GOT3 (cell line): ENCODE results near the gene ANKH.
"Not testable (repeated sequence)": the region's sequence is repeated elsewhere in the genome, so short reads cannot be mapped to it uniquely, and the experiment has no call there.

Experiments
- DNase-seq: peaks from one replicate; lab custom pipeline; 2025; ENCODE audit warnings: mixed read lengths; lab: John Stamatoyannopoulos, UW

The ANKH gene

DNA sequence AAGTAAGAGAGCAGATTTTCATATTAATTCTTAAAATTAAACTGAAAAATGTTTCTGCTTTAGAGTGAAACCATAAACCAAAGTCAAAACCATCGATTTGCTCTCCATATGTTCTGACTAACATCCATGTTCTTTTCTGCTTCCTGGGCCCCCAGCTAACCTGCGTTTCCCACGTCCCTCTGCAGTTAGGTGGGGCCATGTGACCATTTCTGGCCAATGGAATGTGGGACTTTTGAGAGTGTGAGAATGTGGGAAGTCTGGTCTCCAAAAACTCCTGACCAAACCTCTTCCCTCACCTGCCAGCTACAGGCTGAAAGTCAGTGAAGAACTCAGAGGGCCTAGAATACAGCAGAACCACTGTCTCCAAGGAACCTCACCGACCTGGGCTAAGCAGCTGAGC, 44.9 kb downstream of the ANKH start:
- DNase-seq: no peak

DNA sequence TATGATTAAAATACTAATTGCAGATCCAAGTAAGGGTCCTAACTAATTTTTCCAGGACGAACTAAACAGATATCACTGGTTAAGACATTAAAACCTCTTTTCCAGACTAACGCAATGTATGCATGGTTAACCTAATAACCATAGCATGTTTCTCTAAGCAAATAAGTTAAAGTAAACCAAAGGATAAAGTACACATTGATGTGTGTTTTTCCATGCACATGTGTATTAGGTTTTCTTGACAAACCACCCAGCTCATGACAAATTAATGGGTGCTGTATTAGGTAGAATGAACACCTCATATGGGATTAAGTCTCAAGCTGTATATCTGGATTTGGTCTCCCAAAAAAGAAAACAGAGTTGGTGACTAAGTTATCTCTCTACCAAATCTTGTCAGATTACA, 45.6 kb downstream of the ANKH start:
- no peak for DNase-seq

DNA sequence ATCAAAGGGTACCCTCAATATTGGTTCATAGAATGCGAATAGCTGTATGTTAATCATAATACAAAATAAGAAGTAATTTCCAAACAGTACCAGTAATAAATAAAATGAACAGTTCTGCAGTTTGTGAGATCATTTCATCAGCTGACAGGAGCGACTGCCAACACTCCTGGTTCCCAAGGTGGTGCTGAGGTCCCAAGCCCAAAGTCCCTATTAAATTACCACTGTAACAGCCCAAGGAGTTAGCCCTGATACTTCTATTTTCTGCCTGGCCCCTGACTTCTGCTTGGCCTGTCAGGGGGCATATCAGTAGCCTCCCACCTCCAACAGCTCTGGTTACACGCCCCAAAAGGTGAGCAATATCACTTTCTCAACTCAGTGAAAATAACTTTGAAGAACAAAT, 47.1 kb downstream of the ANKH start:
- DNase-seq: no peak

DNA sequence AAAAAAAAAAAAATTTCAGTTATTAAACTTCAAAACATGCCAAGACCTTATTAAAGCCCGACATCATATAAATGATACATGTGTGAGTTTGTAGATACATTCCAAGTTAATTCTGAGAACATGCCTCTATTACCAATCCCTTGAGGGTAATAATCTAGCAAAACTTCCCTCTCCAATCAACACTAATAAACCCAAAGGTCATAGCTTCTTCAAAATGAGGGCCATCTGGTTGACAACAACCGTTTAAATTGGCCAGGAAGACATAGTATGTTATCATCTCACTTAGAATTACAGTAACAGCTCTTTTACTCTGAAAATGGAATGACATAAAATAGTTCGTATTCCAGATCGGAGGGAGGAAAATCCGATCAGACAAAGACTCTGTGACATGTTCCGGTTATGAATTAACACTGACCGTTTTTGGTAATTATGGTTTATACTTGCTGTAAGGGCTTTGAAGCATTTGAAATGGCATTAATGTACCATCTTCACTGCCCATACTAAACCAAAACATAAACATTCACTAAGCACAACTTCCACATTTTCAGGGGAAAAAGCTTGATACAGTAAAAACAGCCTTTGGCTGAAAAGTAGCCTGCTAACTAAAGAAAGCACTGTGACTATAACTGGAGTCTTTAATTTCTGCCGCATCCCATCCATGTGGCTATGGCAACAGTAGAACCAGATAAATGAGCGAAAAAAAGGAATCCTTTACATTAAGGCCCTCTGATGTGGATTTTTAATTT, 50.3 kb downstream of the ANKH start:
- no peak for DNase-seq

DNA sequence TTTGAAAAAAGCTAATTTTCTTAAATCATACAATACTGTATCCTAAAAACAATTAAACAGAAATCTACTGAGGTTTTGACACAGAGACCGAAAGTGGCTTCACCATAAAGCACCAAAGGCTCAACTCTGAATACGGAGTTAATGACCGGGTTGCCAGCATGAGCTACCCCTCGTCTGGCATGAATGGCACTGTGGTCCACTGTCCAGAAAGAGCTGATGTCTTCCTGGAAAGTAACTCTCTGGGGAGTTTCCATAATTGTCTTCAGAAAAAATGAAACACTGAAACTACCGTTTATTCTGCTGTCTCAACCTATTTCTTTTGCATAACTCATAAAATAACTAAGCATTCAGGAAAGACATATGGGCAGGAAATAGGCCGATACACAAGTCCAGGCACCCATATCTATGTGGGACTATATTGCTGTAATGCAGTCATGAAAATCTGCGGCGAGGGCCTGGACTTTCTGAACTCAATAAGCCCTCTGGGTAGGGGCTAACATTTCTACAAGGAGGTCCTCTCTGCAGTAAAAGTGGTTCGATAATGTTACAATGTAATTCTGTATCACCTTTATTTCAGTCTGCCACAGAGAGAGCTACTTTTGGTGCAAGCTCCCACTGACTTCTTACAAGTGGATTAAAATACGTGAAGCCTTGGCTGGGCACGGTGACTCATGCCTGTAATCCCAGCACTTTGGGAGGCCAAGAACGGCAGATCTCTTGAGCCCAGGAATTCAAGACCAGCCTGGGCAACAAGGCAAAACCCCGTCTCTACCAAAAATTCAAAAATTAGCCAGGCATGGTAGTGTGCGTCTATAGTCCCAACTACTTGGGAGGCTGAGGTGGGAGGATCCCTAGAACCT, 52.4 kb downstream of the ANKH start:
- DNase-seq: no peak

DNA sequence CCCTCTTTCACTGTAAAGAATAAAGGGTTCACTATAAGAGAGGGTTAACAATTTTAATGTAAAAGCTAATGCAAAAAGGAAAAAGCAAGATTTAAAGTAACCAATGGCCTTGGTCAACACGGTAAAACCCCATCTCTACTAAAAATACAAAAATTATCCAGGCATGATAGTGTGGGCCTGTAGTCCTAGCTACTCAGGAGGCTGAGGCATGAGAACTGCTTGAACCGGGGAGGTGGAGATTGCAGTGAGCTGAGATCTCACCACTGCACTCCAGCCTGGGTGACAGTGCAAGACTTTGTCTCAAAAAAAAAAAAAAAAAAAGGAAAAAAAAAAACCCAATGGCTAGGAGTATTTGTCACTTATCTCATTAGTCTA, 53.8 kb downstream of the ANKH start:
- not testable (repeated sequence) for DNase-seq

DNA sequence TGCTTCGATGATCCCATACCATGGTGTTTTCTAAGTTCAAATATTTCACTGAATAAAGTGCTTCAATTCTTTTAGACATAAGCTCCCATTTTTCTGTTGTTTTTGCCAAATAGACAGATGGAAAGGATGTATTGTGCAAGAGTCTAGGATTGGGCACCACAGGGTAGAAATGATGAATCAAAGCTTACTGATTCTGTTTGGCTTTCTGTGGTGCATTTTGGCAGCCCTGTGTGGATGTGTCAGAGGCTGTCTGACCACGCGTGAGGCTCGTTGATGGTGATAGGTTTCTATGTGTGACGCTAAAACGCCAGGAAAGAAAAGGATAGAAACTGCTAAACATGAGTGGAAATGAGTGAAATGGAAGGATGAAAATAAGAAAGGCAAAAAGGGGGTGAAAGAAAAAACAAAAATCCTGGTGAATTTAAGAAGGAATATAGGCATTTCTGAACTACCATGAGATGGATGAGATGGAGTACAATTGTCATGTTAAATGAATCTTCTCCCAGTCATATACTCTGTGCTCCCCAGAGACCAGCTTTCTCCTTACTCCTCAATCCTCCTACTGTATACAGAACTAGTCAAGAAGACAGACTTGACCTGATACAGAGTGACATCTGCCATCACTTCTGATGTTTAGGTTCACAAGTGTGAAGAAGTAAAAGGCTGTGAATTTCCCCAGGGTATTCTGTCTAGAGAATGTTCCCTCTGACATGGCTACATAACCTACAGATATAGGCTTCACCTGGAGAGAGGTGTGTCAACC, 54.4 kb downstream of the ANKH start:
- DNase-seq: no peak

DNA sequence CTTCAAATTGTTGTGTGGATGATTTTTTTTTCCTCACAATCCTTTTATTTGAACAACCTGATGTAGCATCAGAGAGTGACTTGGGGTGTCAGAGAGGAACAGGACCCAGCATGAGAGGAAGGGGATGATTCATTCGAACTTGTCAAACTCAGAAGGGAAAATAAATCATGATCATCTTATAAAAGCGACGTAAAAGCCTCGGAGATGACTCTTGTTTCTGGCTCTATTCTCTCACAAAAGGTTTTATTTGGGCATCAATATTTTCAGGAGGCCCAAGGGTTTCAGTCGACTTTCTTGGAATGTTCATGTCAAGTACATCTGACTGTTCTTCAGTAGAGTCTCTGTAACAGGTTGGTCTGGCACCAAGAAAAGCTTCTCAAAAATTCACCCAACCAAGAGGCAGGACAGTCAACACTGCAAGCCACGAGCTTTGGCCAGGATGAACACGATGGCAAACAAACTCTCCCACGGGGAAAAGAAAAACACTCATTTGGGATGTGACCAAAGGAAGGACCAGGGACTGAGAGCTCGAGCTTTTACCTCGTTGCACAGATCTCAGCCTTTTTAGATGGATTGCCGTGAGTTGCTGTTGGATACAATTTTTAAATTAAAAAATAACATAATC, 55.1 kb downstream of the ANKH start:
- DNase-seq: no peak

DNA sequence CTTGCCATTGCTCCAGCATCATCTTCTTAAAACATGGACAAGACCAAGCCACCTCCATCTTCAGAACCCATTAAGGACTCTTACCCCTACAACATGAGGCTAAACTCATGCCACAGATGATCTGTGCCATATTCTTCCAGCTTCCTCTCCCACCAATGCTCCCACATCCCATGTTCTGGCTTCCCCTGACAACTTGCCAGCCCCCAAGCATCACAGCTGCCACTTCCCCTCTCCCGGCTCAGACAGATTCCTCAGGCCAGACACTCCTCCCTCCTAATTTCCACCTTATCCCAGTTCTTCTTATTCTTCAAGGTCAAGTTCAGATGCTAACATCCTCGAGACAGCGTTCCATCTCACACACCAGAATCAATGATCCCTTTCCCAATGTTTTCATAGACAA, 57.8 kb downstream of the ANKH start:
- no peak for DNase-seq

DNA sequence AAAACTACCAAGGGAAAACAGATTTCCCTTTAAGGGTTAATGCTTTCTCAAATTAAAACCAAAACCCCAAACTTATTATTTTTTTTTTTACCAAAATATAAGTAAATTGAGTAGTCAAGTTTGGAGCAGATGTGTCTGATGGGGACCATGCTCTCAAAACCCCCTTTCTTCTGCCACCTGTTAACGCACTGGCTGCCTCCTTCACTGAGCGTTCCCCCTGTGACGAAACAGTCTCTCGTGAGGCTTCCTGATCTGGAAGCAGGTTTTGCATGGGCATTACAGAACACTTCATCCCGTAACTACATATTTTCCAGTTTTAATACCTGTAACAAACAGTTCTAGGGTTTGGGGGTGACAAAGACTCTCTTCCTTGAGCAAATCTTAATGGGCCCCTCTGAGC, 59.4 kb downstream of the ANKH start:
- no peak for DNase-seq

- no peak for DNase-seq
These were observed 60.5 kb downstream of the ANKH start for GRCh38 chr5:14810928-14811572.

- no peak for DNase-seq
These were observed 61.3 kb downstream of the ANKH start for GRCh38 chr5:14810282-14810681.

GRCh38 chr5:14809369-14810155, 62.0 kb downstream of the ANKH start:
- DNase-seq: no peak

- no peak for DNase-seq
These were observed 64.1 kb downstream of the ANKH start for GRCh38 chr5:14807471-14807870.

- peak; percentile 12 for DNase-seq
These were observed 65.1 kb downstream of the ANKH start for GRCh38 chr5:14806456-14806855.

DNA sequence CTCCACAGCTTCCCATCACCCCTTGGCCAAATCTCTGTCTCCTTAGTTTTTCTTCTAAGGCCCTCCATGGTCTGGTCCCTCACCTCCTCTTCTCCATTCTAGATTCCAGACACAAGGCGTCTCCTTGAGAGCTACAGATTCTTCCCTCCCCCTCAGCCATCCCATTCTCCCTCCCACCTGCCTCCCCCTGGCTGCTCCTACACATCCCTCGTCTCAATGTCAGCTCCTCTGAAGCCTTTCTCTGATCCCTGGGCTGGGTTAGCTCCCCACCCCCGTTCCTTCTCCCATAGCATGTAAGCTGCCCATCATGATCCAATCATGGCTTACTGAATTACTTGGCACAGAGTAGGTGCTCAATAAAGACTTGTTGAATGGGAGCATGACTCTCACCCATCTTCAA, 69.0 kb downstream of the ANKH start:
- no peak for DNase-seq

DNA sequence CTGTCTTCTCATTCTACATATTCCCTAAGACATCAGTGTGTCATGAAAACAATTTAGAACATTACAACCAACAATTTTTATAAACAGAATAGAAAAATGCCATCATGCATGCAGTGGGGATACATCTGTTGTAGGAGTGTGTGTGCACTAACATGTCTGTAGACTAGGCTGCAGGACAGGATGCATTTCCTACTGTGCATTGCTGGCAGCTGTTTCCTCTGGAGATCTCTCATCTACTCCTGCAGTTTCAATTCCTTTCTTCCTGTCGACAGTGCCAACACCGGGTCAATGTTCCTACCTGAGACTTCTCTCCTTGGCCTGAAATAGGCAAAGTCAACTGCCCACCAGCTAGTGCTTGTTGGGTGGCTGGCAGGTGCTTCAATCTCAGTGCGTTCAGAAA, 69.8 kb downstream of the ANKH start:
- no peak for DNase-seq

DNA sequence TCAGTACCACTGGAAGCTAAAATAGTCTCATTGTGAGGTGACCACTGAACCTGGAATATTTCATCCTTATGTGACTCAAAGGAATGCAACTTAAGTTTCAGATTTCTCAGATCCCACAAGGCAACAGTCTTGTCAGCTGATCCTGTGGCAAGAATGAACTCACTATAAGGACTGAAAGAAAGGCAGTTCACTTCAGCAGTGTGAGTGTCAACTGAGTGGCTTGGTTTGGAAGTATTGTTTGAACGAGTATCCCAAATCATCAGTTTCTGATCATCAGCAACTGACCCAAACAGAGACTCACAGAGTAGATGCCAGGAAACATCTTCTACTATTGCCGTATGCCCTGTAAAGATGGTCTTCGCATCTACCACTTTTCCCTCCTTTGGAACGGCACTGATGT, 74.2 kb downstream of the ANKH start:
- DNase-seq: not testable (repeated sequence)

- DNase-seq: no peak
These were observed 76.9 kb downstream of the ANKH start for GRCh38 chr5:14794583-14795230.

GRCh38 chr5:14793851-14794250, 77.7 kb downstream of the ANKH start:
- DNase-seq: no peak
